ENCODE data around the gene NKD2.

NKD2 gene

GRCh38 chr5:1031306-1031959 lies 22.8 kb downstream of the NKD2 start:
- in situ Hi-C loops (cut with MboI; ENCODE audit: low sequenced_read_pairs, unreplicated experiment) = no loop called here
- TF ChIP-seq, protein P1, sequence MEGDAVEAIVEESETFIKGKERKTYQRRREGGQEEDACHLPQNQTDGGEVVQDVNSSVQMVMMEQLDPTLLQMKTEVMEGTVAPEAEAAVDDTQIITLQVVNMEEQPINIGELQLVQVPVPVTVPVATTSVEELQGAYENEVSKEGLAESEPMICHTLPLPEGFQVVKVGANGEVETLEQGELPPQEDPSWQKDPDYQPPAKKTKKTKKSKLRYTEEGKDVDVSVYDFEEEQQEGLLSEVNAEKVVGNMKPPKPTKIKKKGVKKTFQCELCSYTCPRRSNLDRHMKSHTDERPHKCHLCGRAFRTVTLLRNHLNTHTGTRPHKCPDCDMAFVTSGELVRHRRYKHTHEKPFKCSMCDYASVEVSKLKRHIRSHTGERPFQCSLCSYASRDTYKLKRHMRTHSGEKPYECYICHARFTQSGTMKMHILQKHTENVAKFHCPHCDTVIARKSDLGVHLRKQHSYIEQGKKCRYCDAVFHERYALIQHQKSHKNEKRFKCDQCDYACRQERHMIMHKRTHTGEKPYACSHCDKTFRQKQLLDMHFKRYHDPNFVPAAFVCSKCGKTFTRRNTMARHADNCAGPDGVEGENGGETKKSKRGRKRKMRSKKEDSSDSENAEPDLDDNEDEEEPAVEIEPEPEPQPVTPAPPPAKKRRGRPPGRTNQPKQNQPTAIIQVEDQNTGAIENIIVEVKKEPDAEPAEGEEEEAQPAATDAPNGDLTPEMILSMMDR (IDR thresholded peaks at IDR 0.05; ENCODE audit: borderline replicate concordance, control extremely low read depth, extremely low read depth, insufficient read depth, missing control alignments) = no peak
- DNase-seq (ENCODE audit: low spot score) = no peak

DNA sequence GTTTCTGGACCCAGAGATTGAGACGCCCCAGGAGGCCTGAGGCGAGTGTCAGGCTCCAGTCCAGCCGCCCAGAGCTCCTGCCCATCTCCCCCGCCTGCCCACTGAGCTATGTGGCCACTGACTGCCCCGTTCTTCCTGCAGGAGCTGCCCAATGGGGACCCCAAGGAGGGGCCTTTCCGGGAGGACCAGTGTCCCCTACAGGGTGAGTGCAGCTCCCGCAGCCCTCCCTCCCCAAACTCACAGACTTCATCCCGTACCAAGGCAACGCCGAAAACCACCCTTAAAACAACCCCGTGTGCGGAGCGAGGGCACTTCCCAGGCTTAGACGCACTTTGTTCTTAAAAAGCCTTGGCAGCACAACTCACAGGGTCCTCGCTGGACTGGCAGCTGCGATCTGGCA lies 23.4 kb downstream of the NKD2 start:
- in situ Hi-C loops (cut with MboI; ENCODE audit: low sequenced_read_pairs, unreplicated experiment) = no loop called here
- TF ChIP-seq, protein P1 (IDR thresholded peaks at IDR 0.05; ENCODE audit: borderline replicate concordance, control extremely low read depth, extremely low read depth, insufficient read depth, missing control alignments) = no peak
- DNase-seq (ENCODE audit: low spot score) = no peak

GRCh38 chr5:1032551-1033027 lies 24.0 kb downstream of the NKD2 start:
- TF ChIP-seq, protein P1 (IDR thresholded peaks at IDR 0.05; ENCODE audit: borderline replicate concordance, control extremely low read depth, extremely low read depth, insufficient read depth, missing control alignments) = no peak
- in situ Hi-C loops (cut with MboI; ENCODE audit: low sequenced_read_pairs, unreplicated experiment) = no loop called here
- no peak for DNase-seq (ENCODE audit: low spot score)

DNA sequence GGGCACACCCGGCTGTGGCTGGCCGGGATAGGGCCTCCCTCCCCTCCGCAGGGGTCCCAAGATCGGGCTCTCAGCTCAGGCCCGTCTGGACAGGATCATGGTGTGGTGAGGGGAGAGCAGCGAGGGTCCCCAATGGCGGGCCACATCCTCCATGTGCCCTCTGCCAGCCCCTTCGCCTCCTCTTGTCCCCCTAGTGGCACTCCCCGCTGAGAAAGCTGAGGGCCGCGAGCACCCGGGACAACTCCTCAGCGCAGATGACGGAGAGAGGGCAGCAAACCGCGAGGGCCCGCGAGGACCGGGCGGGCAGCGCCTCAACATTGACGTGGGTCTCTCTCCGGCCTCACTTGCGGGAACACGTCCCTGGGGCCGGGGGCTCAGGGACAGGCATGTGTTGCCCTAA lies 24.6 kb downstream of the NKD2 start:
- no peak for DNase-seq (ENCODE audit: low spot score)
- in situ Hi-C loops (cut with MboI; ENCODE audit: low sequenced_read_pairs, unreplicated experiment) = no loop called here
- TF ChIP-seq, protein P1 (IDR thresholded peaks at IDR 0.05; ENCODE audit: borderline replicate concordance, control extremely low read depth, extremely low read depth, insufficient read depth, missing control alignments) = no peak

GRCh38 chr5:1033606-1034420 lies 25.2 kb downstream of the NKD2 start:
- TF ChIP-seq, protein P1 (IDR thresholded peaks at IDR 0.05; ENCODE audit: borderline replicate concordance, control extremely low read depth, extremely low read depth, insufficient read depth, missing control alignments) = no peak
- no peak for DNase-seq (ENCODE audit: low spot score)
- in situ Hi-C loops (cut with MboI; ENCODE audit: low sequenced_read_pairs, unreplicated experiment) = no loop called here

GRCh38 chr5:1034421-1034905 lies 25.9 kb downstream of the NKD2 start:
- in situ Hi-C loops (cut with MboI; ENCODE audit: low sequenced_read_pairs, unreplicated experiment) = no loop called here
- no peak for DNase-seq (ENCODE audit: low spot score)
- TF ChIP-seq, protein P1 (IDR thresholded peaks at IDR 0.05; ENCODE audit: borderline replicate concordance, control extremely low read depth, extremely low read depth, insufficient read depth, missing control alignments) = no peak

All from GM13976 (cell line).